HG02938 (cell line): ENCODE data around the gene ACSS1.

Experiments
- ATAC-seq: cut with Tn5 transposase; IDR thresholded peaks from one replicate; pipeline ENCODE4 v1.9.1; 2021; ENCODE audit warnings: mild to moderate bottlenecking, moderate library complexity; ENCODE audit not compliant: unreplicated experiment

ACSS1 gene

GRCh38 chr20:25033265-25033923 is 24.5 kb downstream of the ACSS1 start:
- no peak for ATAC-seq

DNA sequence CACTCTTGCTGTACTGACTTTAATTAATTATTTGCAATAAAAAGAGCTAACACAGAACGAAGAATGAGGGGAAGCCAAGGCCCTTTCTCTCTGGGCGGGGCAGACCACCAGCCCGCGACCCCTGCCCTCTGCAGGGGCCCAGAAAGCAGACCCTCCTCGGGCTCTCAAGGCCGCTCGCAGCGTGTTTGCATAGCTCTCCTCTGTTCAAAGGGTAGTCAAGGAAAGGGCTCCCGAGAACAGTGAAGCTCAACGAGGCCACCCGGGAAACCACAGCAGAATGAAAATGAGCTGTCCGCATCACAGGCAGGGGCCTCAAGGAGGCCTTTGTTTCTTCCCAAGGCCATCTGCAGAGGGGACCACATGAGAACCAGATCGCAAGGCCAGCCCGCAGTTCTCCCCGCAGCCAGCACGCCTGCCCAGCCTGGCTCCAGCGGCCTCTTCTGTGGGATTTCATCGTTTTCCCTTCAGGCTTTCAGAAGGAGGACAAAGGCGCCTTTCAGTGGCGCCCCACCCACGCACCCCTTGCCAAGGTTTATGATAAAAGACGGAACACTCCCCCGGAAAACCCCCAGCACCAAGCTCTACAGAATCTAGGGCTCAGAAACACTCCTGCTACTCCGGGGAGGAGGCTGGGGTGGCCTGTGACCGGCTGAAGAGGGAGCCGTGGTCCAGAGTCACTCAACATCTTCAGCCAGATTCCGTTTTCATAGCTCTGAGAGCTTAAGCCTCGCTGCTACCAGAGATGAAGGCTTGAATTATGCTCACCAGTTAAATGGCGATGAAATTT is 25.3 kb downstream of the ACSS1 start:
- ATAC-seq = no peak

- no peak for ATAC-seq
These were observed 25.9 kb downstream of the ACSS1 start for GRCh38 chr20:25032065-25032477.

- no peak for ATAC-seq
These were observed 26.7 kb downstream of the ACSS1 start for GRCh38 chr20:25031241-25031640.

DNA sequence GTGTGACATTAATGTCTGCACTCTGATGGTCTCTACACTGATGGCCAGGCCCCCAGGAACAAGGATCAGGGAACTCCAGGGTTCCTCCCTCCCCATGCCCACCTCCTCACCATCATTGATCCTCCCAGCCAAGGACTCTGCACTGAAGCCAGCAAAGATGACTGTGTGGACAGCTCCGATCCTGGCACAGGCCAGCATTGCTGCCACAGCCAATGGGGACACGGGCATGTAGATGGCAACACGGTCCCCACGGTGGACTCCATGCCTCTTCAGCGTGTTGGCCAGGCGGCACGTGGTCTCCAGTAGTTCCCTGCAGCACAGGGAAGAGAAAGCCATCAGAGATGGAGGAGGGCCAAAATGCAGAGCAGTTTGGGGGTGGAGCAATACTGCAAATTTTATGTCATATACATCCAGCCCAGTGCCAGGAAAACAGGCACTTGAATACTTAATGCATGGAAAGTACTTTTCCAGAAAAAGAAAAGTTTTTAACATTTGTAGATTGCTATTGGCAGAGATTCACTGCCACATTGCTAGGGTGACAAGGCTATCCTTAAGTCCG is 27.2 kb downstream of the ACSS1 start:
- ATAC-seq = no peak

DNA sequence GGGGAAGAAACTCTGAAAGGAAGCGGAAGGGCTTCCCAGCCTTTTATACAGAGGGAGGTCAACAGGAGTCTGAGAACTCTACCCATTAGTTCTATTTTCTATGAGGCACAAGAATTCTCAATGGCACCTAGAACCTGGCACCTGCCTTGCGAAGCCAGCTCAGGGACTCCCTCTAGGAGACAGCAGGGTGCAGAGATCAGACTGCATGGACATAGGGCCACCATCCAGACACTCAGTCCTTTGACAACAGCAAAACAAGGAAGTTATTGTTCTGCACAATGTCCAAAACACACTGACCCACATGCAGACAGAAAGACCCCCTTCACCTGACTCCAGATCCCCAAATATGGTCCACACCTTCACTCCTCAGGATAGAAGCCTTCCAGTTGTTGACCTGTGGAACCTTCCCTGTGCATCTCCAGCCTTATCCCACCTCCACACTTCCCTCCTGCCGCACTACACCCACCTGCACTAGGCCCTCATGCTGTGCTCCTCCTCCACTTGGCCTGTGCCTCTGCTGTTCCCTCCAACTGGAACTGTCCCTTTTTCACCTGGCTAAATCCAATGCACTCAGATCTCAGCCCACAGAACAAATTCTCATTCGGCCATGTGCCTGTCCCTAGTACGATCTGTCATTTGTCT is 27.8 kb downstream of the ACSS1 start:
- no peak for ATAC-seq

DNA sequence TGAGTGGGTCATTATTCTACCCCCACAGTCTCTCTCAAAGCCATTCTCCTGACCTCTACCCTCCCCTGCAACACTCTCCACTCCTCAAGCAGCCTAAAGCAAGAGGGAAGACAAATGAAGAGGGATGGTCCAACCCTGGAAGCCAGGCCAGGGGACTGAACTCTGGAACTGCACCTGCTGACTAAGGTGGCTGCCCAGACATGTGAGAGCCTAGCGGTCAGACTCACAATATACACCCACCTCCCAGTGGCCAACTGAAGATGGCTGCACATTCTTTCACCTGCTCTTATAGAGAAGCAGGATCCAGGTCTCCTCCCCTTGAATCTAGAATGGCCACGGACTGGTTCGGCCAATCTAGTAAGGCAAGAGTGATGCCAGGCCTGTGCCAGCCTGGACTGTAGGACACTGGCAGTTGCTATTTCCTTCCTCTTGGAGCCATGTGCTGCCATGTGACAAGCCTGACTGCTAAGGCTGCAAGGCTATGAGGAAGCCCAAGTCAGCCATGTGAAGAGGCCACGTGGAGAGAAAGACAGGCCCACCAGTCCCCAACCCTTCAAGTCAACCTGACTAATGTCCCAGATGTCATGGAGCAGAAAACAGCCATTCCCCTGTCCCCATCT is 31.8 kb downstream of the ACSS1 start:
- no peak for ATAC-seq

DNA sequence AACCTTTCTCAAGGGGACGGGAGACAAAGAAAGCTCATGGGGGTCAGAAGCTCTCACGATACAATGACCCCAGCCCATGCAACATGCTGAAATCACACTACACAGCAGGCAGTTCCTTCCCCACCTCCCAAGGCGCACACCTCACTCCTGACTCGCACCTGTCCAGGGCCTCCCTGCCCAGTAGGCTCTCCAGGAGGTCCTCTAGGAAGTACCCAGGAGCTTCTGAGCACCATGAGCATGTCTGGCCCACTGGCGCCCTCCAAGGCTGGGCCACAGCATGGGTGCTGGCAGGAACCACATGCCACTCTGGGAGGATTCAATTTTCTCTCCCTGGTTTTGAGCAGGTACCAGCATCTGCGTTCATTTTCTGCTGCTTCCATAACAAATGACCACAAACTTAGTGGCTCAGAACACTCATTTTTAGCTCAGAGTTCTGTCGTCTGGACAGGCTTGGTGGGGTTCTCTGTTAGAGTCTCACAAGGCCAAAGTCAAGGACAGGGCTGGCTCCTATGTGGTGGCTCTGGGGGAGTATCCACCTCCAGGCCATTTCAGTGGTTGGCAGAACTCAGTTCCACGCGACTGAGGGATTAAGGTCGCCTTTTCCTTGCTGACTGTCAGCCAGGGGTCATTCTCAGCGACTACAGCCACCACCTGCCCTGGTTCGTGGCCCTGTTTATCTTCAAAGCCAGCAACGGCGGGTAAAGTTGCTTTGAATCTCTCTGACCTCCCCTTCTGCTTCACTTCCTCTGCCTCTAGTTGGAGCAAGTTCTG is 32.7 kb downstream of the ACSS1 start:
- no peak for ATAC-seq

GRCh38 chr20:25024171-25024570 is 33.8 kb downstream of the ACSS1 start:
- no peak for ATAC-seq

DNA sequence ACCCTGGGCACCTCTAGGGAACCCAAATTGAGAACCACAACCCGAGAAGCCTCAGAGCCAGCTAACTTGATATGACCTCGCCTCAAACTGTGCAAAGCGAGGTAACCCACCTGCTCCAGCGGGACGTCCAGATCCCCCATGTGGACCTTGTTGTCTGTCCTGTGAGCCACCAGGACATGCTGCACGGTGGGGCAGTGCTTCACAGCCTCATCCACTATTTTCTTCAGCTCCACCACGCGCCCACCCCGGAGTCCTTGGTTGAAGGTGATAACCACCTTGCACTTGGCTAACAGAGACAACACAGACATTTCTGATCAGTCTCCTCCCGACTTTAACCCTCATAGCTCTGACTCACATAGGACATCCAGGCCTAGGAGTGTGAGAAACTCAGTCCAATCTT is 34.6 kb downstream of the ACSS1 start:
- ATAC-seq = no peak

DNA sequence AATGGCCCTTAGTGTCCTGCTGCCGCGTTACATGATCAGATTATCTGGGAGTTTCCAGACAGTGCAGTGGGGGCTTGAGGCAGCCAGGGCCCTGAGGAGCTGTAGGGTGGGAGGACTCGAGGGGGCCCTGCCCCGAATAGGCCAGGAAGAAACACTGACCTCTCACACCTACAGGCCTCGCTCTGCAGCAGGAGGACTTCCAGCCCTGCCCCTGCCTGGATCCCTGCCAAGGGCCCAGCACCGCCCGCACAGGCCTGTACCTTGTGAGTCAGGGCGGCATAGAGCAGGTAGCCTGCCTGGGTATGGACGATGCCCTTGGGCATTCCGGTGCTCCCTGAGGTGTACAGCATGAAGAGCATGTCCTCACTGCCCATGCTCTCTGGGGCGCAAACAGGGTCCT is 35.3 kb downstream of the ACSS1 start:
- ATAC-seq = no peak

DNA sequence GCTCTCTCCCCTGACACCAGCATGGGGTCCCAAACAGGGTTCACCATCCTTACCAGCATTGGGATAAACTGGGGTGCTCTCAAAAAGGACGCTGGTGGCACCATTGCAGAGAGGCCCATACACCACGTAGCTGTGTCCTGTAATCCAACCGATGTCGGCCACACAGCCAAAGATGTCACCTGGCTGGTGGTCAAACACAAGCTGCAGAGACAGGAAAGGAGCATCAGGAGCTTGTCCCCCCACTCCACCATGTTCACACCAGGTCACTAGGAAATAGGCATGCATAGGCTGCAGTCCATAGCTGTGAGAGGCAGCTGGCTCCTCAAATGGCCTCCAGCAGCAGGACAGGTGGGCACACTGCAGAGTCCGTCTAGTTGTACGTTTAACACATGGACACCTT is 36.6 kb downstream of the ACSS1 start:
- no peak for ATAC-seq

DNA sequence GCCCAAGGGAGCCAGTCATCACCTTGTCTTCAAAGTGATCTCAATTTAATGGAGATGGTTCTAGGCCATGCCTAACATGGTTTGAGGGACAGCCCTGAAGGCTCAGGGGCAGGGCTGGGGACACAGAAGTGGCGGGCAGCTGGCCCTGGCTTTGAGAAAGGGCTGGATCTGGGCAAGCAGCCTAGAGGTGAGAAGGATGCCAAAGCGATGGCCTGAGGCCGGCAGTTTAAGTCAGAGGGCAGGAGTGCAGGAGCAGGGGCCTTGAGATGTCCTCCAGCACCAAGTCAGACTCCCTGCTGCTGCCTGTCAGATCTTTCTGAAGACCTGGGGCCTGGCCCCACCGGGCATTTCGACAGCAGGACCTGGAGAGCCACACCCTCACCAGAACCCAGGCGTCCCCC is 37.0 kb downstream of the ACSS1 start:
- no peak for ATAC-seq

DNA sequence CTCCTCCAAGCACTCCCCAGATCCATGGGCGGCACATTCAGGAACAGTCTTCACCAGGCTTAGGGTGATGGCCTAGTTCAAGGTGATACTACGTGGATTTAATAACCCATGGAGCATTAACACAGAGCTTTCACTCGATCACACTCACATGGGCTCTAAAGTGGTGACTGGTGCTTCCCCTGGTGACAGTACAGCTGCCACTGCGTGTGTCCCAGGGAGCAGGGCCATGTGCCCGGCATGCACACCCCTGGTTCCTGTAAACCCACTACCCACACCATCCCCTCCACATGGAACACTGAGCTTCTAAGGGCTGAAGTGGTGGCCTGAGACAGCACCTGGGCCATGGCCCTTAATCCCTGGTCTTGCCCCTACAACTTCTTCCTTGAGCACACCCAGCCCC is 37.6 kb downstream of the ACSS1 start:
- ATAC-seq = no peak

DNA sequence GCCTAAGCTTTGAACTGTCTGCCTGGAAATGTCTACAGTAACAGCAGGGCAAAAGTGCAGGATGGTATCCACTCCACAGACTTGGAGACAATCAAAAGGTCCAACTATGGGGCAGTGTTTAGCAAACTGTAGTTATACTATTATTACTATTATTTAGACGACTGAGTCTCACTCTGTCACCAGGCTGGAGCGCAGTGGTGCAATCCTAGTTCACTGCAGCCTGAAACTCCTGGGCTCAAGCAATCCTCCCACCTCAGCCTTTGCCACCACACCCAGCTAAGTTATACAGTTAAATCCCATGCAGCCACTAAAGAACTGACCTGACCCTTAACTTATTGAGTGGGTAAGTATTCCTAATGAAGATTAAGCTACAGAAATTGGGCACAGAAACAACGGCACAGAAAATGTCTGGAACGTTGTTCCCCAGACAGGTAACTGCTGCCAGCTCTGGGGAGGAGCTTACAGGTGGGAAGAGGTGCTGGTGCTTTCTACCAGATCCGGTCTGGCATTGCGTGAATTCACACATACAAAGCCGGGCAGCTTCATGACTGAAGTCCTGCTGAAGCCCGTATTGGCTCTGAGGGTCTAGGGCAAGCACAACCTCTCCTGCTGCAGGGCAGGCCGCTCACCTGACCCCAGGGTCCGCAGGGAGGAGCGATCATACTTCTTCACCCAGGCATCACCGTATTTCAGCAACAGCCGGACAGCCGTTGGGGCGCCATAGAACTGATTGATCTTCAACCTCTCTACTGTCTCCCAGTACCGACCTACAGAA is 38.4 kb downstream of the ACSS1 start:
- ATAC-seq = no peak

- no peak for ATAC-seq
These were observed 39.1 kb downstream of the ACSS1 start for GRCh38 chr20:25018841-25019240.

DNA sequence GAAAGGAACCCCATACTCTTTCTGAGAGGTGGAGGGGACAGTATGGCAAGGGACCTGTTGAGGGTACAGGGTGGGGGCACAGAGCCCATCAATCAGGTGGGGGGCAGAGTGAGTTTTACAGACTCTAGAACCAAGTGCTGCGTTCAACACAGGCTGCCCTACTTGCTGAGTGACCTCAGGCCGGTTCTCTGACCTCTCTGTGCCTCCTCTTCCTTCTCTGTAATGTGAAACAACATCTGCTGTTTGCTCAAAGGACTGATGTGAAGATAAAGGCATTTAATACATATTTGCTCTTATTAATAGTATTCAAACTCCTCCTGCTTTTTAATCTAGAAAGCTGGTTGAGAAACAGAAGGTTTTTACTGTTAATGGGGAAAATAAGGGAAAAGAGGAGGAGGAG is 39.5 kb downstream of the ACSS1 start:
- ATAC-seq = no peak

DNA sequence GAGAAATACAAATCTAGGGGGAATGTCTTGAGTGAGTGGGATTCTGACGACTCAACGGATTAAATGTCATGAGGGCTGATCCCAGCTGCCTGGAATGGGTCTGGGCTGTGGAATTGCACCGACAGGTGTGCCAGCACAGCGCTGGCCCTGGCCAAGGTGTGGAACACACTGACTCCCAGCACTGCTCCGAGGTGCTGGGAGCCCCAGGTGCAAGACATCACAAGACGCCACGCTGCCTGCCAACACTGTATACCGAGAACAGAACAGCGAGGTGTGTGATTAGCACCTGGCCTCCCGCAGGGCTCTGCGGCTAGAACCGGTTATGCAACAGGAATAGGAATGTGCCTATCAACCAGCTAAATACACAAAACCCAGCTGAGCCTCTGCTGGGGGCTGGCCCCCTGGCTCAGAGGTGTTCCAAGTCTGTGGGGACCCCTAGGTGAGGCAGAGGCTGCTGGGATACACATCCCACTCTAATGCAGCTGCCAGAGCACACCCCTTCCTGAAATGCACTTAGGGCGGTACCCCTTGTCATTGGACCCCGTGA is 40.6 kb downstream of the ACSS1 start:
- no peak for ATAC-seq

DNA sequence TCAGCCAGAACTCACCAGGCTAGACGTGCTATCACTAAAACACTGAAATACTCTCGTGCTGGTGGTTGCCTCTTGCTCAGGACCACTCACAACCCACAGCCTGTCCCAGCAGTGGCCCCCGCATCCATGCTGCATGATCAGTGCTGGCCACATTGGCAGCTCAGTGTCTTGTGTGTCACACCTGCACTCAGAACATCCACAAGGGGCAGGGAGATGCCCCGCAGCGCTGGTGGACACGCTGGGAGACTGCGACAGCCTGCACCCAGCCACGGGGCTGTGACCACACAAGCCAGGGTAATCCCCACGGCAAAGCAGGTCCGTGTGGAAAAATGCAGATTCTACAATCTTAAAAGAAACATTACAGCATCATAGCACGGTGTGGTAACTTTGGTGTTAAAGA is 41.5 kb downstream of the ACSS1 start:
- ATAC-seq = no peak

DNA sequence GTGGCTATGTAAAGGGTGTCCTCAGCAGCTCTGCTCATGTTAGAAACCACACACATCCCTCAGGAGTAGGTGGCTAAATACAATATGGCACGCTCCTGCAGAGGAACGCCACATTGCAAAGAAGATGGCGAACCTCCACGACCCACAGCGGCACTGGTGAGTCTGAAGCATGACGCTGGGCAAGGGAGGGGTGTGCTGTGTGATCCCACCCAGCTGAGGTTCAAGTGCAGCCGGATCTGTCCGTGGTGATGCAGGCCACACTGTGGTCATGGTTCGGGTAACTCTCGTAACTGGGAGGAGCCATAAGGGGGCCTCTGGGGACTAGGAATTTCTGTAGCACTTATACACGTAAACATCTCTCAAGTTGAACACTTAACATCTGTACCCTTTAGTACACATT is 42.0 kb downstream of the ACSS1 start:
- ATAC-seq = no peak
